HG03354 (cell line): ENCODE results near the gene TTC23.
"Not testable (repeated sequence)": the region's sequence is repeated elsewhere in the genome, so short reads cannot be mapped to it uniquely, and the experiment has no call there.

ENCODE experiments used
- ATAC-seq: cut with Tn5 transposase; IDR thresholded peaks from one replicate; pipeline ENCODE4 v1.9.1; 2021; ENCODE audit warnings: mild to moderate bottlenecking; ENCODE audit not compliant: unreplicated experiment, poor library complexity, severe bottlenecking

TTC23 gene

DNA sequence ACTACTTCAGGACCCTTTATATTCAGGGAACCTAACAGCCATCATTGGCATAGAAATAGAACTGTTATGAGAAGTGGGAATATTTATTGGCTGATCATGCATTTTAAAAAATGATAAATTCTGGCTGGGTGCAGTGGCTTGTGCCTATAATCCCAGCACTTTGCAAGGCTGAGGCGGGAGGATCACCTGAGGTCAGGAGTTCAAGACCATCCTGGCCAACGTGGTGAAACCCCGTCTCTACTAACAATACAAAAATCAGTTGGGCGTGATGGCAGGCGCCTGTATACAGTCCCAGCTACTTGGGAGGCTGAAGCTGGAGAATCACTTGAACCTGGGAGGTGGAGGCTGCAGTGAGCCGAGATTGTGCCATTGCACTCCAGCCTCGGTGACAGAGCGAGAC lies 137.7 kb downstream of the TTC23 start:
- ATAC-seq, result not testable (repeated sequence)

DNA sequence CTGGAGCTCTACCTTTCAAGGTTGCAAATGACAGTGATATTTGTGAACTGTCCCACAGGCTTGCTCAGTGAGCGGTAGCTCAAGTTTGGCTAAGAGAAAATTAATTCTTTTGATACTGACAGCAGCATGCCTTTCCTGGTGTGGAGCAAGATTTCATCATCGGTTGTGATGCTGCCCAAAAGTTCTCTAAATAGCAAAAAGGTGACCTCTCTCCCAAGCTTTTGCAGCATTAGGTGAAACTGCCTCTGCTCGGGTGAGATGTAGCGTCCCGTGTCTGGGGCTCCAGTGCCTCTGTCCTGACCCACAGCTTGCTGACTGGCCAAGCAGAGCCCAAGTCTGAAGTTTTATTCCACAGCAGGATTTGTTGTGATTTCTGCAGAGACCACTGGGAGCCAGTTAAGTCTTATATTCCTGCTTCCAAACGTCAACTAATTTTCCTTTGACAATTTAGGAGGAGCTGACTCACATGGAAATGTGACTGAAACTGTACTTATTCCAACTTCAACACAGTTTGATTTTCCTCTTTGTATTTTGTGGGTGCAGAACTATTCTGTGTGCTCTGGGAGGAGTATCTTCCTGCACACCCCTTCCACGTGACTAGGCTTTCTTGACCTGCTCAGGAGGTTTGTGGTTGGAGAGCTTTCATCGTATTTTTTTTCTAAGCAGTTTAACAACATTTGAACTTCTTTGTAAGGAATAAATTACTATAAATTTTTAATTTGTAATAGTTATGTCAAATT lies 138.6 kb downstream of the TTC23 start:
- ATAC-seq, result no peak

DNA sequence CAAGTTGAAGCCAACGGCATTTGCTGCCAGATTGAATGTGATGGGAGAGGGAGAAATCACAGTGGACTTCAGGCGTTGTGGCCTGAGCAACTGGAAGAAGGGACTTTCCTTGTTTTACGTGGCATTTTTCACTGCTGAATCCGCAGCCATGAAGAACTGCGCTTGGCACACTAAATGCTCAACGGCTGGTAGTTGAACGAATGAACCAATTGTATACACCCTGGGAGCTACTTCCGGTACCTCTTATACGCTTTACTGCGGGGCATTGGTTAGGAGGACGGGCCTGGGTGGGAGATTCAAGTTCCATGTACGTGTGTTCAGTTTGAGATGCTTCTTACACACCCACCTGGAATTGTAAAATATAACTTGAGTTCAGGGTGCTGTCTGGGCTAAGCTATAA lies 139.3 kb downstream of the TTC23 start:
- no peak for ATAC-seq

DNA sequence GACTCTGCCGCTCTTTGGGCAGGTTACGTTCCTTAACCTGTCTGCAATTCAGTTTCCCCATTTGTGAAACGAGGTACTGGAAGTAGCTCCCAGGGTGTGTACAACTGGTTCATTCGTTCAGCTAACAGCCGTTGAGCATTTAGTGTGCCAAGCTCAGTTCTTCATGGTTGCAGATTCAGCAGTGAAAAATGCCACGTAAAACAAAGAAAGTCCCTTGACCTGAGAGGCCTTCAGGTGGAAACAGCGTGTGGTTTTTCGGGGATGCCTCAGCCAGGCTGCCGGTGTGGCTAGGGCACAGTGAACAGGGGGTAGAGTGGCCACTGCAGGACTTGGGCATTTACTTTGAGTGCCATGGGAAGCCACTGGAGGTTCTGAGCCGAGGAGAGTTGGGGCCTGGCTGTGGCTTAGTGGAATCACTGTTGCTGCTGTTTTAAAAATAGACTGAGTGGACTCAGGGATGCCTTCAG lies 139.8 kb downstream of the TTC23 start:
- no peak for ATAC-seq

DNA sequence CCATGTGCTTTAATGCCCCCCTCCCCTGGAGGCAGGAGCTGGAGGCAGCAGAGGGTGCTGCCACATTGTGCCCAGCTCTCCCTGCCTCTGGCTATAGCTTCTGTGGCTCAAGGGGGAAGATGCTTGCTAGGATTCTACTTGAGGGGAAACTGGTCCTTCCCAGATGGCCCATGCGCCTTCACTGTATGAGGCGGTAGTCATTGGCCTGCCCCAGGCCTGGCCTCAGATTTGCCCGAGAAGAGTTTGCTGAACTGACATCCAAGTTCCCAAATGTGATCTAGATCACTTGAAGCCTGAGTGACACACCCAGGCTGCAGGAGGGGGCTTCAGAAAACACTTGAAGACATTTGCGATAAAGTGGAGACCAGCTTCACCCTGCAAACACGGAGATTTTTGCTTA lies 140.4 kb downstream of the TTC23 start:
- no peak for ATAC-seq

DNA sequence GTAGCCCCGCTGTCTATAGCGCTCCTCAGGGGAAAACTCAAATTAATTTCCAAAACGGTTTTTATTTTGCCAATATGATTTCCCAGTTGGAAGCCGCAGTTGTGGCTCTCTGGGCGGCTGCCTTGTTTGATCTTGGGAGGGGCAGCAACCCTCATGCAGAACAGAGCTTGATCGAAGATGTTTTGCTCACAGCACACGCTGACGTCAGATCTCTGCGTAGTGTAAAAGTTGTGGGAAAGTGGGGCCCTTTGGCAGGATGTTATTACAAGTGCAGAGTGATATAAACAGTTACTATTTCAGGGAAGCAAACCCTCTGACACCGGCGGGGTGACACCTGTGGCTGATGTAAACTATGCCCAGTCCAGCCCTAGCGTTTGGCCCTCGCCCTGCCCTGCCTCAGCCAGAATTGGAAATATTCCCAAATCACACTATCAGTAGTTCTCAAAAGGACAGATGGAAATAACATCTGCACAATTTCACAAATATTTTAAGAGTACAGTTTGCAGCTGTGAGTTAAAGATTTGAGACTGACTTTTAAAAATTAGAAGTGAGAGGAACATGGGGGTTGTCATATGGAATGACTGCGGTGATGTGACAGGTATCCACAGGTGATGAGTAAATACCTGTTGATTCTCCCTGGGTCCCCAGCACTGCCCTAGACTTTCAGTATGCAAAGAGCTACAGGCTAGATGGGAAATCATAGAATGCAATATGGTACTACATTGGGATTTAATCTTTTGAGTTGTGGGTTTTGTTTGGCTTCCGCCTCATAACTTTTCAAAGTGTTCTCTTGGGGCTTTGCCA lies 142.8 kb downstream of the TTC23 start:
- ATAC-seq, result no peak

DNA sequence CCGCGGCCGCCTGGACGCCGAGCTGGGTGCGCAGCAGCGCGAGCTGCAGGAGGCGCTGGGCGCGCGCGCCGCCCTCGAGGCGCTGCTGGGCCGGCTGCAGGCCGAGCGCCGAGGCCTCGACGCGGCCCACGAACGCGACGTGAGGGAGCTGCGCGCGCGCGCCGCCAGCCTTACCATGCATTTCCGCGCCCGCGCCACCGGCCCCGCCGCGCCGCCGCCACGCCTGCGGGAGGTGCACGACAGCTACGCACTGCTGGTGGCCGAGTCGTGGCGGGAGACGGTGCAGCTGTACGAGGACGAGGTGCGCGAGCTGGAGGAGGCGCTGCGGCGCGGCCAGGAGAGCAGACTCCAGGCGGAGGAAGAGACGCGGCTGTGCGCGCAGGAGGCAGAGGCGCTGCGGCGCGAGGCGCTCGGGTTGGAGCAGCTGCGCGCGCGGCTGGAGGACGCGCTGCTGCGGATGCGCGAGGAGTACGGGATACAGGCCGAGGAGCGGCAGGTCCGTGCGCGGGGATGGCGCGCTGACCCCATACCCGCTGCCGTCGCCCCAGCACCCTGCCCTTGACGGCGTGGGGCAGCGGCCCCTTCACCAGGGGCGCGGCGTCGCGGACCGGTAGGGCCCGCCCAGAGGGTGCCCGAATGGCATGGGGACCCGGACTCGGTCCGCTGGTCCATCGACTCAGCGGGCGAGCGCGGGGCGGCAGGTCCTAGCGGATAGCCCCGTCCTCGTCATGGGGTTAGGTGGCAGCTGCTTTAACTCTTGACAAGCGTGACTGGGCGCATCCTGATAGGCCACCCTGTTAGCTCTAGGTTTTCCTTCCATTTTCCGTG lies 143.7 kb downstream of the TTC23 start:
- peak; percentile 48 for ATAC-seq

DNA sequence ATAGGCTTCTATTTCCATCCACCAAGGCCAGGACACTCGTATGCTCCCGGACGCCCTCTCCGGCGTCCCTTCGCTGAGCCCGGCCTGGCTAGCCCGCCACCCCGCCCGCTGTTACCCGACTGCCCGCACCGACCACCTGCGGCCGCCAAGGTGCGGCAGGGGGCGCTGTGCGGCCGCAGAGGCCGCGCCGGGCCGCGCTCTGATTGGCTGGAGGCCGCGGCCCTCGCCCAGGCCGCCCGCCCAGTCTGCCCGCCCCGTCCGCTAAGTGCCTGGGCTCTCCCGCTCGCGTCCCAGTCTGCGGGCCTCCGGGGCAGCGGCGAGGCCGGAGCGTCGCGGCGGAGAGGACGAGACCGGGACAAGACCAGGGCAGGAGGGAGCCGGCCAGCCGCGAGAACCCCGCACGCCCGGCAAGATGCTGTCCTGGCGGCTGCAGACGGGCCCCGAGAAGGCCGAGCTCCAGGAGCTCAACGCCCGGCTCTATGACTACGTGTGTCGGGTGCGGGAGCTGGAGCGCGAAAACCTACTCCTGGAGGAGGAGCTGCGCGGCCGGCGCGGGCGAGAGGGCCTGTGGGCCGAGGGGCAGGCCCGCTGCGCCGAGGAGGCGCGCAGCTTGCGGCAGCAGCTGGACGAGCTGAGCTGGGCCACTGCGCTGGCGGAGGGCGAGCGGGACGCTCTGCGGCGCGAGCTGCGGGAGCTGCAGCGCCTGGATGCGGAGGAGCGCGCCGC lies 144.4 kb downstream of the TTC23 start, which contains the start of gene SYNM:
SYNM (plus strand) TSS at position 293 of the 726 bp plus-strand sequence; CDS start at position 413, 120 bp downstream.
- ATAC-seq, result peak; percentile 79

DNA sequence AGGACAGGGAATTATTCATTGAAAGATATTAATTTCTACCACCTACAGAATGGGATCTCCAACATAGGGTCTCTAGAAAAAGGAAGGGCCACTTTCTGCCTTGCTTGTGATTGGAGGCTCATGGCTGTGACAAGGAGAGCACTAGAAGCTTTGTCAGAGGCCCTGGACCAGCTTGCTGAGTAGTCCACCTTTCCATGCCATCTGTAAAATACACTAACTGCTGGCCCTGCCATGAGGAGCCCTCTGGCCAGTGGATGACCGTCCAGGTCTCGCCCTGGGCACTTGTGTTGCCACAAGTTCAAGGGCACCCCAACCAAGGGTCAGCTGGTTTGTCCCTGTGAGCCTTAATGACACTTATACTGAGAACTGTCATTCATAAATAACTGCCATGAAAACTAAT lies 146.1 kb downstream of the TTC23 start:
- ATAC-seq, result no peak

DNA sequence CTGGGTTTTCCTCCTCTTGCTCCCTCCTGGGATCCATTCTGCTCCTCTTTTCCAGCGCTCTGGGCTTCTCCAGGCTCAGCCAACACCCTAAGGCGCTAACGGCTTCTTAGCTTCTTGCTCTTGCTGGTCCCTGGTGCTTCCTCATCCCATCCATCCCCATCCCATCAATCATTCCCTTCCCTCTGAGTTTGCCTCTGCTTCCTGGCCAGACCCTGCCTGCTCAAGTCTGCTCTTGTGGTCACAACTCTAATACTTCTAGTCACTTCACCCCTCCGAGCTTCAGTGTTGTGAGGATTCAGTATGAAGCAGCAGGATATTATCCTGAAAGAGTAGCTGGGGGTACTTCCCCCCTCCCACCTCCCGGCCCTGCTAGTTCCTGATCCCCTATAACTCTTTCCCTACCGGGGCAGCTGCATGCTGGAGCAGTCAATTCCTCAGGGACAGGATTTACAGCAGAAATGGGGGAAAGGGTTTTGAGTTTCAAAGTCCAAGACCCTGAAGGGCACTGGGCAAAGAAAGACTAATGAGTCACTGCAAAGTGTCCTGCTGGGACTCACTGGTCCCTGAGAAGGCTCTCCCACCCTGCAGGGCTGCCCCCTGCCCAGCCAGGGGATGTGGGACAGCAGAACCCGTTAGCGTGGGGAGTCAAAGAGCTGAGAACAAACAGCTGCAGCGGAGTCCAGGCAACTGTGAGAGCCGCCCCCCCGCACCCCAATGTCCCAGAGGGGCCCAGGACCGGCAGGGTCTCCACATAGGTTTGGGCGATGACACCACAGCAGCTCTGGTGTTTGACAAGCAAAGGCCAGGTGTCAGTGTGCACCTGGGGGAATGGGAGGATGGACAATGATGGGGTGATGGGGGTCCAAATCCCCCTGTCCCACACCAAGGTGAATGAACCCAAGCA lies 146.8 kb downstream of the TTC23 start:
- no peak for ATAC-seq

DNA sequence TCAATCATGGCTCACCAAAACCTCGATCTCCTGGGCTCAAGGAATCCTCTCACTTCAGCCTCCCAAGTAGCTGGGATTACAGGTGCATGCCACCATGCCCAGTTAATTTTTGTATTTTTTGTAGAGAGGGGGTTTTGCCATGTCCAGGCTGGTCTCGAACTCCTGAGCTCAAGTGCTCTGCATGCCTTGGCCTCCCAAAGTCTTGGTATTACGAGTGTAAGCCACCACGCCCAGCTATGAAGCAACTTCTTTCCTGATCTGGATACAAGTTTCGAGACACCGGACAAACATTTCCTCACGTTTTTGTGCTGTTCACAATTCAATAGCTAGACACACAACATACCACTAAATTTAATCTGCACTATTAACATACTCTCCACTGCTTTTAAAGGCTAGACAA lies 147.9 kb downstream of the TTC23 start:
- no peak for ATAC-seq

DNA sequence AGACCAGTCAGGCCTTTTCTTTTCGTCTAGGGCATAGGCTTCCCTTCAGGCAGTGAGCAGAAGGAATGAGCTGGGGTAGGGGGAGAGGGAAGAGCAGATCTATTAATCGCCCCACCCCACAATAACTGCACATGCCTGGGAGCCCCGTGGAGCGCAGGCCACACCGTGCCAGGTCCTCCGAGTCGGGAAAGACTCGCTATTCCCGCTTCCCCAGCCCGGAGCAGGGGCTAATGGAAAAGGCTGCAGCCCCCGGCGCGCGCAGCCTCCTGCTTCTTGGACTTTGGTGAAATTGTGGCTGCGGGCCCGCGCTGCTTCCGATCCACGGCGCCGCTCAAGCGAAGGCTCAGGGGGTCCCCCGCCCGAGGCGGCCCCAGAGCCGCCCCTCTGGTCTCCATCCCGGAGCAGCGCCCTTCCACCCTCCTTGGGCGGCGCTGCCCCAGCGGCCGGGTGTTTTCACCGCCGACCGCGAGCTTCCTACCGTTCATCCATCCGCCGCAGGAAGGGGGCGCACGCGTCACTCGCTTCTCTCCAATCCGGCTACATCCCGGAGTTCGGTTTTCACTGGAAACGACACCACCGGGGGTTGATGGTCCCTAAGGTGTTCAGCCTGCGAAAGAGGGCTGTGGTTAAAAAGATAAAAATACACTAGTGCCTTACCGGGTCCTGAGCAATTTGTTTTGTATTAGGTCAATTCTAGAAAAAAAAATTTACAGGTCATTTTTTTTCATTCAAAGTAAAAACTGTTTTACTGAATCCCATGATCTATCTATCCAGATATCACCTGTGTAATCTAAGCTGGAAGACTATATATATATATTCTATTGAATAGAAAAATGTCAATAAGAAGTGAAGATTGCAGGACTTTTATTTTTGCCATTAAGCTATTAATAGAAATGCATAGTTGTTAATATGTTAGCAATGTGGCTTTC lies 148.9 kb downstream of the TTC23 start:
- peak; percentile 27 for ATAC-seq

DNA sequence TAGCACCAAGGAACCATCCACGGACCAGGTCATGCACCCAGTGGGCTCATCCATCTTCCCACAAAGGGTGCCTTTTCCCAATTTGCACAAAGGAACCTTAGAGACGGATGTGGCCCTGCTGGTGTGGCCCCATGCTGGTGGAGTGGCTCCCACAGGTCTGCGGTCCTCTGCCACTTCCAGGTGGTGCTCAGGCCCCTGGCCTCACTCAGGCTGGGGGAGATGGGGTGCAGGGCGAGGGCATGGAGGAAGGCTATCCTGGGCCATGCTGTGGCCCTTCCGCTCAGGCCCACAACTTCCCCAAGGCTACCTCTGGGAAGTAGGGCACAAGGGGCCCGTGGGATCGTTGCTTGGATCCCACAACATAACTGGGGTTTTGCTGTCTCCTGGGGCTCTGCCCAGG lies 149.7 kb downstream of the TTC23 start:
- ATAC-seq, result no peak

DNA sequence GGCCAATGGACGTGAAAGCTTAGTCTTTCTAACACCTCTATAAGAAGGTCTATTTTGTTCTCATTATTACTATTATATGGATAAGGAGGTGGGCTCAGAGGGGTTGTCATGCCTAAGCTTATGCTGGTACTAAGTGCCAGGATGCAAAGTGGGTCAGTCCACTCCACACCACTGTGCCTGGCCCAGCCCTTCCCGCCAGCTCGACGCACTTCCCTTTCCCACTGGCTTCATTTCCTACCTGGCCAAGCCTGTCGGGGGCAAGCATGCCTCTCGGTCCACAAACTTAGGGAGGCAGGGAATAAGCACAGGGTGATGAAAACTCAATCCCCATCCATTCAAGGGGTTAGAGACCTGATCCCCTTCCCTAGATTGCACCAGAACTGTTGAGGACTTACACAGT lies 150.4 kb downstream of the TTC23 start:
- ATAC-seq, result no peak

DNA sequence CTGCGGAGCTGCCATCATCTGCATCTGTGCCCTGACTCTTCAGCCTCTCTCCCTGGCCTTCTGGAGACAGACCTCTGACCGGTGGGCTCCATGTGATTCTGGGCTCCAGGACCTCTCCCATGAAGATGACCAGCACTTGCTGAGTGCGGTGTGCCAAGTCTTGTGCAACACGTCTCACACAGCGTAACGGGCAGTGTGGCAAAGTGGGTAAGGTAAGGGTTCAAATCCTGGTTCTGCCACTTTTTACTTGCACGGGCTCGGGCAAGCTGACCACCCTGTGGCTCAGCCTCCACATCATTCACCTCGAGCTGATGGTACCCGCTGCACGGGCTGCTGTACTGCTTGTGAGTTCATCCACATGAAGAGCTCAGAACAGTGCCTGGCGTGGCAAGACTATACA lies 151.0 kb downstream of the TTC23 start:
- no peak for ATAC-seq

DNA sequence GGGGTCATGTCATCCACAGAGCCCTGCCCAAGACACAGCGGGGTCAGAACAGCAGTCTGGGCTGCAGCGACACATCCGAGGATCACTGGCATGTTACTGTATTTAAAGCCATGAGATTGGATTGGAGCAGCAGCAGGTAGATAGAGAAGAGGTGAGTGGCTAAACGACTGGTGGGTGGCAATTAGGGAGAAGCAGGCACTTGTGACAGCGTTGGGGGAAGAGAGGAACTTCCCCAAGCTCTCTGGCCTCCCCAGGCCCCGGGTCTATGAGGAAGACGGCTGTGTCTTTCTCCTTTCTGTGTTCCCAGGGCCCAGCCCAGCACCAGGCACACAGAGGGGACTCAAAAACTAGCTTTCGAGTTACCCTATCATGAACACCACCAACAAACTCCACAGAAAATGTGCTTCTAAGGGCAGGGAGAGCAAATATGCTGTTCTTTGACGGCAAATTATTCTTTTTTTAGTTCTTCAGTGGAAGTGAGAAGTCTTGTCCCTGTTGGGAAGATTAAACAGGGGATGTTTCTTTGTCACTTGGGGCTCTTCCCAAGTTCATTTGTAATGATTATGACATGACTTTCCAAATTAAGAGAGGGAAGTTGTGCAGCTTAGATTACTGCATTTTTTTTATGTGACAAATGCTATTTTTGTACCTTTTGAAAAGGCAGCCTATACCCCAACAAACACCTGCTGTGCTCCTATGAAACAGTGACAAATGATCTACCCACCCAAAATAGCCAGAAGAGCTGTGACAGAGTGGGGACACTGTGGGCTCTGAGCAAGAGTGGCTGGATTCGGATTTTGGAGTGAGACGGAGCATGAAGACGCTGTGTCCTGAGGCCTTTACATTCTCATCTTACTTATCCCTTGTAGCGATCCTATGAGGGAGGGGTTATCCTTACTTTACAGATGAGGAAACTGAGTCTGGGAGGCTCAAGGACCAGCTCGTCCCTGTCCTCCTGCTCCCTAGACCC lies 151.7 kb downstream of the TTC23 start:
- ATAC-seq, result no peak
